Epithelial cell of prostate (primary cell): ENCODE data around the gene GALNT7.
A peak's percentile ranks its signal among the peaks of the same experiment; 100 is the strongest.

Source experiments
- DNase-seq: peaks from one replicate; pipeline ENCODE4 v3.0.0-alpha.2; 2011; ENCODE audit warnings: low read depth, low spot score
- H3K27ac ChIP-seq: fragments of 450-650 bp; 2 replicates; pipeline ENCODE4 v1.5.1; 2017; ENCODE audit warnings: mild to moderate bottlenecking

The GALNT7 gene

GRCh38 chr4:173227756-173228155 lies 59.1 kb downstream of the GALNT7 start:
- H3K27ac ChIP-seq, result no peak overlapping the region
- no peak for DNase-seq

GRCh38 chr4:173230062-173230461 lies 61.5 kb downstream of the GALNT7 start:
- no peak overlapping the region for H3K27ac ChIP-seq
- no peak for DNase-seq

- no peak for DNase-seq
- H3K27ac ChIP-seq, result no peak overlapping the region
Measured at GRCh38 chr4:173231916-173232315, 63.3 kb downstream of the GALNT7 start.

GRCh38 chr4:173233857-173234256 lies 65.2 kb downstream of the GALNT7 start:
- no peak overlapping the region for H3K27ac ChIP-seq
- no peak for DNase-seq

- DNase-seq, result no peak
- H3K27ac ChIP-seq, result no peak overlapping the region
Measured at GRCh38 chr4:173235050-173235449, 66.4 kb downstream of the GALNT7 start.

GRCh38 chr4:173236301-173236700 lies 67.7 kb downstream of the GALNT7 start:
- H3K27ac ChIP-seq, result no peak overlapping the region
- no peak for DNase-seq

GRCh38 chr4:173237152-173237551 lies 68.5 kb downstream of the GALNT7 start:
- DNase-seq, result no peak
- H3K27ac ChIP-seq, result no peak overlapping the region

- H3K27ac ChIP-seq, result no peak overlapping the region
- no peak for DNase-seq
Measured at GRCh38 chr4:173237762-173238161, 69.2 kb downstream of the GALNT7 start.

GRCh38 chr4:173240696-173241095 lies 72.1 kb downstream of the GALNT7 start:
- no peak for DNase-seq

GRCh38 chr4:173242466-173243250 lies 74.0 kb downstream of the GALNT7 start:
- DNase-seq, result no peak
- H3K27ac ChIP-seq, result peak overlapping the region; percentile 65

More at GRCh38 chr4:173240696-173241095, 72.1 kb downstream of the GALNT7 start:
- H3K27ac ChIP-seq, result no peak overlapping the region

- peak; percentile 77 for DNase-seq
- peak overlapping the region; percentile 65 for H3K27ac ChIP-seq
Measured at GRCh38 chr4:173243321-173243720, 74.7 kb downstream of the GALNT7 start.

- H3K27ac ChIP-seq, result no peak overlapping the region
- DNase-seq, result no peak
Measured at GRCh38 chr4:173243917-173244658, 75.5 kb downstream of the GALNT7 start.

GRCh38 chr4:173245952-173246351 lies 77.3 kb downstream of the GALNT7 start:
- no peak overlapping the region for H3K27ac ChIP-seq
- no peak for DNase-seq

GRCh38 chr4:173246719-173247118 lies 78.1 kb downstream of the GALNT7 start:
- no peak overlapping the region for H3K27ac ChIP-seq
- no peak for DNase-seq

- no peak for DNase-seq
- no peak overlapping the region for H3K27ac ChIP-seq
Measured at GRCh38 chr4:173247321-173247720, 78.7 kb downstream of the GALNT7 start.

- no peak overlapping the region for H3K27ac ChIP-seq
- no peak for DNase-seq
Measured at GRCh38 chr4:173248690-173249089, 80.1 kb downstream of the GALNT7 start.

GRCh38 chr4:173252024-173252935 lies 83.7 kb downstream of the GALNT7 start:
- peak; percentile 95 for DNase-seq
- H3K27ac ChIP-seq, result peak overlapping the region; percentile 41

- H3K27ac ChIP-seq, result no peak overlapping the region
- DNase-seq, result no peak
Measured at GRCh38 chr4:173253561-173253960, 85.0 kb downstream of the GALNT7 start.

- H3K27ac ChIP-seq, result no peak overlapping the region
Measured at GRCh38 chr4:173254646-173255045, 86.0 kb downstream of the GALNT7 start.

GRCh38 chr4:173256825-173257224 lies 88.2 kb downstream of the GALNT7 start:
- no peak overlapping the region for H3K27ac ChIP-seq
- no peak for DNase-seq

More at GRCh38 chr4:173254646-173255045, 86.0 kb downstream of the GALNT7 start:
- DNase-seq, result no peak
